Stimulated activated CD4-positive, alpha-beta T cell treated with anti-CD3 and anti-CD28 coated beads, Interleukin-12 subunit alpha, Interleukin-12 subunit beta, amount 100 ng/mL, for 4 hours (primary cell): ENCODE data around the gene C2orf92.

Experiments
- DNase-seq: peaks from one replicate; pipeline ENCODE4 v3.0.0-alpha.2; 2020

The C2orf92 gene

DNA sequence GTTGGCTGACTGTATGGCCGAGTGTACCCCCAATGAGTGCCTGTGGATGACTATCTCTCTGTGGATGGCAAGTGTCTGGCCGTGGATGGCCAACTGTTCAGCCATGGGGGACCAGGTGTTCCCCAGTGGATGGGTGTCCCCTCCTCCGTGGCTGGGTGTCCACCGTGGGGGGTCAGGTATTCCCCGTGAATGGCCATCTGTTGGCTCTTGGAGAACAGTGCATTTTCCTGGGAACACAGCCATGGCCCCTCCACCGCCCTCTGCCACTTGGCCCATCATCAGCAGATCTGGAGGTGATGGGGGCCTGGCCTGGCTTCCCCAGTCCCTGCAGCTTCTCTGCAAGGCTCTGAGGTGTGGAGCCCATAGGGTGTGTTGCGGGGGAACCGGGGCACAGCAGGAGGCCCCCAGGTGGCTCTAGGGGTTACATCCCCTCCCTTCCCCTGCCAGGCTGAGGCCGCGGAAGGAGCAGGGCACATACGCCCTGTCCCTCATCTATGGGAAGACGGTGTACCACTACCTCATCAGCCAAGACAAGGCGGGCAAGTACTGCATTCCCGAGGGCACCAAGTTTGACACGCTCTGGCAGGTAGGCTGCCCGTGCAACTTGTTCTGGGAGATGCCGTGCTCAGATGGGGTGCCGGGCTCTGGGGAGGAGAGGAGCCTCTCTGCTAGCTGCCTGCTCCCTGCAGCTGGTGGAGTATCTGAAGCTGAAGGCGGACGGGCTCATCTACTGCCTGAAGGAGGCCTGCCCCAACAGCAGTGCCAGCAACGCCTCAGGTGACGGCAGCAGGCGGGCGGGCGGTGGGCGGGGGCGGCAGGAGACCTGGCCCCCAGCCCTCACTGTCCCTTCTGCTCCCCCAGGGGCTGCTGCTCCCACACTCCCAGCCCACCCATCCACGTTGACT, 63.2 kb downstream of the C2orf92 start:
- DNase-seq = no peak

DNA sequence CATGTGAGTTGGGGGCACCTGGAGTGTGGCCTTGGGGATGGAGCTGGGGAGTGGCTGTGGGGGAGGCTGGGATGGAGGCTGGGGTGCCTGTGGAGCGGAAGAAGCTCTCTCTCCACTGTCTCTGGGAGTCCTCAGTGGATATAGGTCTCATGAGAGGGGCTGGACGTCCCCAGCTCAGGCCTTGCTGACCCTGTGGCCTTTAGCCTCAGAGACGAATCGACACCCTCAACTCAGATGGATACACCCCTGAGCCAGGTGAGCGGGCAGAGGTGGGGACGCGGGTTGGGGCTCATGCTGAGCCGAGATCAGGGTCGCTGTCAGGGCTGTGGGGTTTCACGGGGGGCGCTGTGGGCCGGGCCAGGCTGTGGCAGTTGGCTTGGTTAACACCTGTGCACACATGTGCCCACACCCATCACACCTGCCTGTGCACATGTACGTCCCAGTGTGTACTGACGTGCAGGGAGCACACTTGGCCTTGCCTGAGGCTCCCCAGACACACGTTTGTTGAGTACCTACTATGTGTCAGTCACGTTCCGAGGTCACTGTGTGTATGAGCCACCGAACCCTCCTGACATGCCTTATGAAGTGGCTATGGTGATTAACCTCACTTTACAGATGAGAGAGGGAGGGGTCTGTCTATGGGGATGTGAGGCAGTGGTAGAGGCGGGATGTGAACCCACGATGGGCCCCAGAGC, 64.0 kb downstream of the C2orf92 start:
- no peak for DNase-seq

DNA sequence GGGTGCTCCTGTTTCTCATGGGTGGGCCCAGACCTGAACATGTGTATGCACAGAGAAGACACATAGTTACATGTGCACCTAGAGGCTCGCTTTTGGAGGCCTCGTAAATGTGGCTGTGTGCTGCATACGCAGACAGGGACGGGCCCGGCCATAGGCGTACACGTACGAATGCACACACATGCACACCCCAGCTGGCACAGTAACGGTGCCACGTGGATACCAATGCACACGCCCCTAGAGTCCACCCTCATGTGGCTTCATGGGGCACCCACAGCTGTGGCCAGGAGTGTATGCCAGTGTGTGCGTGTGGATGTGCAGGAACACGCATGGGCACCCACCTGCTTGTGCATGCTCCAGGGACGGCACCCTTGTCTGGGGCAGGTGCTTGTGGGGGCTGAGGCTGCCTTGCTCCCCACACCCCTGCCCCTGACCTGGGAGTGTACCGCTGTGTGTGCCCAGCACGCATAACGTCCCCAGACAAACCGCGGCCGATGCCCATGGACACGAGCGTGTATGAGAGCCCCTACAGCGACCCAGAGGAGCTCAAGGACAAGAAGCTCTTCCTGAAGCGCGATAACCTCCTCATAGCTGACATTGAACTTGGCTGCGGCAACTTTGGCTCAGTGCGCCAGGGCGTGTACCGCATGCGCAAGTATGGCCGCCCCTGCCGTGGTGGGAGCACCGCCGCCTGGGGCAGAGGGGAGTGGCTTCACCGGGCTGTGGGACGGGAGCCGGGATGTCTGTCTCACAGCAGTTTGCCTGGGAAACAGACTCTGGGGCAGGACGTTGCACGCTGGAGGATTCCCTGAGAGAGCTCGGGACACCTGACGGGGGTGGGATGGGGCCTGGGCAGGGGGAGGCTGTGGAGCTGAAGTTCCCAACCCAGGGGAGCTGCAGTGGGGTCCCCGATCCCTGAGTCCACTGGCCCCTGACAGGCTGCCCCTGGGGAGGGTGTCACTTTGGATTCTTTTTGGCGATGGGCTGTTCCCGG, 64.8 kb downstream of the C2orf92 start:
- no peak for DNase-seq

DNA sequence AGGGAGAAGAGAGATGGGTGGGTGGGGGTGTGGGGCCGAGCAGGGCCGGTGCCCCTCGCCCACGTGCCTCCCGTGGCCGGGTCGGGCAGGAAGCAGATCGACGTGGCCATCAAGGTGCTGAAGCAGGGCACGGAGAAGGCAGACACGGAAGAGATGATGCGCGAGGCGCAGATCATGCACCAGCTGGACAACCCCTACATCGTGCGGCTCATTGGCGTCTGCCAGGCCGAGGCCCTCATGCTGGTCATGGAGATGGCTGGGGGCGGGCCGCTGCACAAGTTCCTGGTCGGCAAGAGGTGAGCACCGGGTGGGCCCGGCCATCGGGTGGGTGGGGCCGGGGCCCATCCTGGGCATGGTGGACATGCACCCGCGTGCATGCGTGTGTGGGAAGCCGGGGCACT, 65.6 kb downstream of the C2orf92 start:
- DNase-seq = no peak

DNA sequence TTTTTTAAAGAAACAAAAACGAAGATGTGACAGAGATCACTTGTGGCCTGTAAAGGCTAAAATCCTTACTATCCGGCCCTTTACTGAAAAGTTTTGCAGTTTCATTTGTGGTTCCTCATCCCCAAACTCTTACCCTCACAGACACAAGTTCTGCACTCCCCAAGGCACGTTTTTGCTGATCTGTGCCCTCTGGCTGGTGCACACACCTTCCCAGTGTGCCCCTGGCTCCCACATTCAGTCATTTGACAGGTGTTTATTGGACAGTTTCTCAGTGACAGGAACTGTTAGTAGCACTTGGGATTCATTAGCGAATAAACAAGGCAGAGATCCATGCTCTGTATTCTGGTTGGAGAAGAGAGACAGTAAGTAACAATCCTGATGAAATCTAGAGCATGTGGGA, 66.7 kb downstream of the C2orf92 start:
- DNase-seq = no peak

DNA sequence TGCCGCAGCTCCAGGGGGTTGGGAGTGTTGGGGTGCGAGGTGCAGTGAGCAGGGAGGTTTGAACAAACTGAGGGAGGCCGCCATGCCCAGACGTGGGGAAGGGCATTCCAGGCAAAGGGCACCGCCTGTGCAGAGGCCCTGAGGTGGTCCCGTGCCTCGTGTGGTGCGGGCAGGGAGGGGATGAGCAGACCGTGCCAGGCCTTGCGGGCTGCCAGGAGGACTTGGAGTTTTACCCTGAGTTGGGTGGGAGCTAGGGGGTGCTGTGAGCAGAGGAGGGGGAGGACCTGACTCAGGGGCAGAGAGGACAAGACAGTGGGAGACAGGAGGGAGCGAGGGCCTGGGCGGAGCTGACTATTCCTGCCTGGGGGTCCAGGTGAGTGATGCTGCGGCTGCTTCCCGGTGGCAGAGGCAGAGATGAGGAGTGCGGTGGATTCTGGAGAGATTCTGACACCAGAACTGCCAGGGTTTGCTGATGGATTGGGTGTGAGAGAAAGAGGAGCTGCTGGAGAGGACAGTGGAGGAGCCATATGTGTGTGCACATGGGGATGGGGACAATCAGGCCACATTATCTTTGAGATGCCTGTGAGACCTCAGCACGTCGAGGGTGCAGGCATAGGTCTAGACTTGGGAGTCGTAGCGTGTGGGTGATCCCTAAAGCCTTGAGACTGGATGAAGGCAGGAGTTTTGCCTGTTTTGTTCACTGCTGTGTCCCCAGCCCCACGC, 67.3 kb downstream of the C2orf92 start:
- no peak for DNase-seq

DNA sequence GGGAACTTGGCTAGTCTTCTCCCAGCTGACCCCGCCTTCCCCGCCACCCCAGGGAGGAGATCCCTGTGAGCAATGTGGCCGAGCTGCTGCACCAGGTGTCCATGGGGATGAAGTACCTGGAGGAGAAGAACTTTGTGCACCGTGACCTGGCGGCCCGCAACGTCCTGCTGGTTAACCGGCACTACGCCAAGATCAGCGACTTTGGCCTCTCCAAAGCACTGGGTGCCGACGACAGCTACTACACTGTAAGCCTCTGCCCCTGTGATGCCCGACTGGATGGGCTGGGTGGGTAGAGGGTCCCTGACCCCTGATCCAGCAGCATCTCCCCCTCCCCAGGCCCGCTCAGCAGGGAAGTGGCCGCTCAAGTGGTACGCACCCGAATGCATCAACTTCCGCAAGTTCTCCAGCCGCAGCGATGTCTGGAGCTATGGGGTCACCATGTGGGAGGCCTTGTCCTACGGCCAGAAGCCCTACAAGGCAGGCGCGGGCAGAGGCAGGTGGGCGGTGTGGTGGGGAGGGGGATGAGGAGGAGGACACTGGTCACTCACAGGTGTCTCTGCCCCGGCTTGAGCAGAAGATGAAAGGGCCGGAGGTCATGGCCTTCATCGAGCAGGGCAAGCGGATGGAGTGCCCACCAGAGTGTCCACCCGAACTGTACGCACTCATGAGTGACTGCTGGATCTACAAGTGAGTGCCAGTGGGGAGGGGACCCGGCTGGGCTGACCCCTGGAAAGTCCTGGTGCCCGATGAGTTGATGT, 68.1 kb downstream of the C2orf92 start:
- no peak for DNase-seq

DNA sequence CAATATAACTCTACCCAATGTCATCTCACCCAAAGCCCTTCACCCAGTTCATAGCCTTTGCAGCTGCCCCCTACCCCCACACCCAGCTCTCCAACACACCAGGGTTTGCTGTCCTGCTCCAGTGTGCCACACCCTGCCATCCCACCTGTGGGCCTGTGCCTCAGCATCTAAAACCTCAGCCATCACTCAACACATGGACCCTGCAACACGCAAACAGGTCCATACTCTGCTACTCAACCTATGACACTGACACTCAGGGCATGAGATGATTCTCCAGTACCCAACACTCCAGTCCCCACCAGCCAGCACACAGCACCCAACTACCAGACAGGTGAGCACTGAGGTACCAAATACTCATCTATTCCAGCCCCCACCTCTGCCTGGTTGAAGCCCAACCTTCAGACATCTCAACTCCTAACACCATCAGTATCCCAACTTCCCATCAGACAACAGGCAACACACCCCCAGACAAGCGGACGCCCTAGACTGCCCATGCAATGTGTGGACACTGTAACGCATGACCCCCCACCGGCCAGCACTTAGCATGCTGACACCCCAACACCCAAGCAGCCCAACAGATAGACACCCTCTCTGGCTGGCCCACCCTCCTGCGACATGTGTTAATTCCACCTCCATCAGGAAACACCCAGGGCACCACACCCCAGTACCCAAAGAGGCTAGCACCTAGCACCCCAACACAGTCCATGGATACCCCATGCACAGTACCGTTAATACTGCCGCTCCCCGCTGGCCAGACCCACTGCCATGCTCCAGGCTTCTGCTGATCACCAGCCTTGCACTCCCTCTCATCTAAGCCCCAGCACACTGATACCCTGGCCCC, 68.9 kb downstream of the C2orf92 start:
- no peak for DNase-seq

DNA sequence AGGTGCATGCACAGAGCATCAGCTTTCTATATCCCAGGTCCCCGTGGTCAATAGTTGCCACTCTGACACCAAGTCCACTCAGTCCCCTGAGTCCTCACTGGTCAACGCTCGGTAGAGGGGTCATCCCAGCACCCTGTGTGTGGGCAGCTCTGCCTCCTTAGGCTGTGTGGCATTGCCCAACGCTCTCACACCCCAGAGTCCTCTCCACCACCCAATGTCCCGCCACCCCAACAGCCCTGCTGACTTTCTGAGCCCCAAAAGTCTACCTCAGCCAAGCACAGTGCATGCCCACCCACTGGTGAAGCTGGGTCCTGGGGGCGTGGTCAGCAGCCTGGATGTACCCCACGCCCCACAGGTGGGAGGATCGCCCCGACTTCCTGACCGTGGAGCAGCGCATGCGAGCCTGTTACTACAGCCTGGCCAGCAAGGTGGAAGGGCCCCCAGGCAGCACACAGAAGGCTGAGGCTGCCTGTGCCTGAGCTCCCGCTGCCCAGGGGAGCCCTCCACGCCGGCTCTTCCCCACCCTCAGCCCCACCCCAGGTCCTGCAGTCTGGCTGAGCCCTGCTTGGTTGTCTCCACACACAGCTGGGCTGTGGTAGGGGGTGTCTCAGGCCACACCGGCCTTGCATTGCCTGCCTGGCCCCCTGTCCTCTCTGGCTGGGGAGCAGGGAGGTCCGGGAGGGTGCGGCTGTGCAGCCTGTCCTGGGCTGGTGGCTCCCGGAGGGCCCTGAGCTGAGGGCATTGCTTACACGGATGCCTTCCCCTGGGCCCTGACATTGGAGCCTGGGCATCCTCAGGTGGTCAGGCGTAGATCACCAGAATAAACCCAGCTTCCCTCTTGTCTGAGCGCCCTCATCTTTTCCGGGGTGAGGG, 69.7 kb downstream of the C2orf92 start:
- no peak for DNase-seq

DNA sequence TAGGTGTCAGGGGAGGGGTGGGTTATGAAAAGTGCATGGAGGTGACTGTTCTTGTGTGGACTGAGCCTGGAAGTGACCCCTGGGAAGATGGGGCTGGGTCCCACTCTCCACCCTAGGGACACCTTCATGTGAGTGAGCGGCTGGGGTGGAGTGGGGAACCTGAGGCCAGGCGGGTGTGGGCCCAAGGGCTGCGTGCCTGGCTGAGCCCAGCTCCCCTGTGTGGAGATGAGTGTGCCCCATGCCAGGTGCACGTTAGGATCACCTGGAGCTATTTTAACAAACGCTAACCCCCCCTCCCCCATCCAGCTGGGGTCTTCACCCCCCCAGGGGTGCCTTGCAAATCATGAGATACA, 70.4 kb downstream of the C2orf92 start:
- DNase-seq = no peak

DNA sequence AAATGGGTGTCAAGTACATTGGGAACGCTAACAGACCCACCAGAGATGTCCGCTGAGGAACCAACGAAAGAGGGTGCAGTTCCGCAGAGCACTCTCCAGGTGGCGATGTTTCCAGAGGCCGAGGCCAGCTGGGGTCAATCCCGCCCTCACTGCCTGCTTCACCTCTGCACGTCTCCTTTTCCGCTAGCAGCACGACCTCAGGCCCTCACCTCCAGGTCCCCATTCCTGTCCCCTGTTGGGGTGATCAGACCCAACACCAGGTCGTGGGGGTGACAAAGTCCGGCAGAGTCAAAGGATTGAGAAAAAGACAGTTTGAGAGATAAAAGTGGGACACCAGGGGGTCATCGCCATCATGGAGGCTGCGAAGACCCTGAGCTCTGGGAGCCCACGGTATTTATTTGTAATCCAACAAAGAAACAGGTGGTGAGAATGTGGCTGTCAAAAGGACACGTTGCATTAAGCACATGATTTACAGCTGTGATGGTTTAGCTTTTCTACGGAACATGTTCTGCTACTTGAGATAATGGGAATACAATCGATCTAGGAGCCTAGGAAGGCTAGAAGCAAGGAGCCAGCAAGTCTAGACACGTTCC, 71.2 kb downstream of the C2orf92 start:
- no peak for DNase-seq

DNA sequence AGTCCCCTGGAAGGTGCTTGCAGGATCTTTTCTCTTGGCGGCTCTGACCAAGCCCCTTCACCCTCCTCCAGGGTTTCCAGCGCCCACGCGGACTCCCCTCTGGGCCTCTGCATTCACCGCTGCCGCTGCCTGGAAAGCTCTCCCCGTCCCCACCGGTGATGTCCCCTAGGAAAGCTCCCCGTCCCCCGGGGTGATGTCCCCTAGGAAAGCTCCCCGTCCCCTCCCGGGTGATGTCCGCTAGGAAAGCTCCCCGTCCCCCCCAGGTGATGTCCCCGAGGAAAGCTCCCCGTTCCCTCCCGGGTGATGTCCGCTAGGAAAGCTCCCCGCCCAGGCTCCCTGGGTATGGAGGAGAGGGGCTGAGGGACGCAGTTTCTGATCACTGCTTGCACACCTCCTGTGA, 71.7 kb downstream of the C2orf92 start:
- no peak for DNase-seq

DNA sequence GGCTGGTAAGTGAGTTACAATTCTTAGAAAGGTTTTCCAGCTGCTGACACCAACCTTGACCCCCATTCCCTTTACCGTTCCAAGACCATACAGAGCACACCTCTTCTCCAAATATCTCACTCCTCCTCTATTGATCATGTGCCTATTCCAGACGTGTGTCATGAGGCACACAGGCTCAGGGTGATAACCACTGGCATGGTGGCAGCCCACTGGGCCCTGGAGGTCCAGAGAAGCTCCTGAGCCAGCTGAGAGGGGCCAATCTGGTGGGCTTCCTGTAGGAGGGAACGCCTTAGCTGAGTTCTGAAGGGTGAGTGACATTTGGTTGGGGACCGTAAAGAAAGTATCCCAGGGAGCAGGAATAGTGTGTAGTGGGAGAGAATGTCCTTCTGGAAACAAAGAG, 72.2 kb downstream of the C2orf92 start:
- no peak for DNase-seq

DNA sequence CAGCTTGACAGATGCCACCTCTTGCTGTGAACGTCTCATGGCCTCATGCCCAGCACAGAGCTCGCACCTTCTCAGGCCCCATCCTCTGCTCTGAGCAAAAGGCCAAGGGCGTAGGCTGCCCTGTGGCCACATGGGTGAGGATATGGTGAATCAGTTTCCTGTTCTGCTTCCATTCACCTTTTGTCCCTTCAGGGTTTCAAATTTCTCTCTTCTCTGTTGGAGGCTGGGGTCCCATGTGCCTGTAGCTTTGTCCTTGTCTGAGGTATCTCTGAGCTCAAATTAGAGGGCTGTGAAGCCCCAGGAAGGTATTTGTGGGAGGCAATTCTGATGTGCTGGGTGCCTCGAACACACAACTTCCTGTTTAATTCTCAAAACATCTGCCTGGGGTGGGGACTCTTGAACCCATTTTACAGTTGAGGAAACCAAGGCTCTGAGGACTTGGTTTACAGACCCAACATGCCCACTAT, 72.9 kb downstream of the C2orf92 start:
- no peak for DNase-seq

DNA sequence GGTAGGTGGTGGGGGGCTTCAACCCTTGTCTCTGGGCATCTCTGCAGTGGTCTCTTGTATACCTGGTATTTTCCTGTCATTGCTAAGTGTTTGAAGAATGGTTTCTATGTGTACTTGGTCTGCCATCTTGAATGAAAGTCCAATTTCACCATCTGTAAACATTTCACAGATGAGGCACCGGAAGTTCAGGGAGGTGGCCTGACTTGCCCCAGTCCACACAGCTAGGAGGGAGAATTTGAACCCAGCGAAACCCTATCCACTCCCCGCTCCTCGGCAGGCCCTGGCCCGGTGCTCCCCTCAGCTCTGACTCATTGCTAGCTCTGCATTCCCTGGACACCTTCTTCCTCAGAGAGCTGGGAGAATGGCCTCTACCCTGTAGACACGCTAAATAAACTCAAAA, 74.4 kb downstream of the C2orf92 start:
- no peak for DNase-seq

DNA sequence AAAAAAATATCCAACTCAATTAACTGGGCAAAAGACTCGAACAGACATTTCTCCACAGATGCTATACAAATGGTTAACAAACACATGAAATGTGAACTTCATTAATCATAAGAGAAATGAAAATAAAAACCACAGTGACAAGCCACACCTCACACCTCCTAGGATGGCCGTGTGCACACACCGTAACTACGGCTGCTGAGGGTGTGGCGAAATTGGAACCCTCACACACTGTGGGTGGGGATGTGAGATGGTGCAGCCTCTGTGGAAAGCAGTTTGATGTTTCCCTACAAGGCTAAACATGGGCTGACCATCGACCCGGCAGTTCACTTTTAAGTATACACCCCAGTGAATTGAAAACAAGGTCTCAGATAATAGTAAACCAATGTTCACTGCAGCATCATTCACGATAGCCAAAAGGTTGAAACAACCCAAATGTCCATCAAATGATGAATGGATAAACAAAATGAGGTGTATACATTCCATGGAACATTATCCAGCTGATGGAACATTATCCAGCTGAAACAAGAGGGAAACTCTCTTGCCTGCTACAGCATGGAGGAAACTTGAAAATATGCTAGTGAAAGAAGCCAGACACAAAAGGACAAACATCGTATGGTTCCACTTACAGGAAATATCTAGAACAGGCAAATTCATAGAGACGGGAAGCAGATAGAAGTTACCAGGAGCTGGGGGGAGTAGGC, 76.1 kb downstream of the C2orf92 start:
- DNase-seq = peak; percentile 28

DNA sequence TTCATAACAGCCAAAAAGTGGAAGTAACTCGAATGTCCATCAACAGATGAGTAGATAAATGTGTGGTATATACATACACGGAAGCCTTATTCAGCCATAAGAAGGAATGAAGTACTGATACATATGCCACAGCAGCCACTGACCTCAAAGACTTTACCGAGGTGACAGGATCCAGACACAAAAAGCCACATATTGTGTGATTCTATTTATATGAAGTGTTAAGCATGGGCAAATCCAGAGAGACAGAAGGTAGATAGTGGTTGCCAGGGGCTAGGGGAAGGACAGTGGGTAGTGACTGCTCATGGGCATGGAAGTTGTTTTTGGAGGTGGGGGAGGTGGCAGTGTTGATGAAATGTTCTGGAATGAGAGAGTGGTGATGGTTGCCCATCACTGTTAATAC, 77.8 kb downstream of the C2orf92 start:
- no peak for DNase-seq

DNA sequence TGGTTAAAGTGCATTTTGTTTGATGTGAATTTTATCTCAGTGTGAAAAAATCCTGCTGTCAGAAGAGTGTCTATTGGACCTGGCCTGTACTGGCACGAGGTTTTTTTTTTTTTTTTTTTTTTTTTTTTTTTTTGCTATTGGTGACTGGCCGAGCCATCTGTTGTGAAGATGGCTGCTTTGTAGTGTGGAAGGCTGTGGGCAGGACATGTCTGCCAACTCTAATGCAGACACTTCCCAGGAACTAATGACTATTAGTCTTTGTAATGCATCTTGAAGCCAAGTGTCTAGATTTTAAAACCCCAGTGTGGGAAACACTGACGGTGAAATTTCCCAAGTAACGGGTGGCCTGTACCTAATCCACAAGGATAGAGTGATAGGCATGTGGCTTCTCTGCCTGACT, 78.2 kb downstream of the C2orf92 start:
- DNase-seq = no peak

DNA sequence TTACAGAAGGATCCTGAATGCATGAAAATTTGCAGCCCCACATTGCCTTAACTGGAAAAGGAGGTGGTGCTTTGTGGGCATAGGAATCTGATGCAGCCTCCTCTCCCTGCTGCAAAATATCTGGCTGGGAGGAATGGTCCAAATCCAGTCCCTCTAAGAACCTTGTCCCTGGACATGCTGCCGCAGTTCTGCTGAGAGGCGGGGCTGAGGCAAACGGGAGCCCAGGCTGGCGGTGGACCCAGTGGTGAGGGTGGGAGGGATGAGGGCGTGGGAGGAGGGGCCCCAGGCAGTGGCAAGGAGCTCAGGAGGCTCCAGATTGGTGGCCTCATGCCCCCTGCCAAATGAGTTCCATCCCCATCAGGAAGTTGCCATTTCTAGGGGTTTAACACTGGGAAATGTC, 80.1 kb downstream of the C2orf92 start:
- DNase-seq = no peak
